ENCODE data around the gene NRXN3.

Gene NRXN3

GRCh38 chr14:79465651-79466050 is 1295.5 kb downstream of the NRXN3 start:
- DNase-seq: no peak

GRCh38 chr14:79466938-79467527 is 1296.9 kb downstream of the NRXN3 start:
- no peak for DNase-seq

- no peak for DNase-seq
These were observed 1297.7 kb downstream of the NRXN3 start for GRCh38 chr14:79467835-79468234.

- DNase-seq: no peak
These were observed 1298.3 kb downstream of the NRXN3 start for GRCh38 chr14:79468486-79468885.

- DNase-seq: no peak
These were observed 1303.5 kb downstream of the NRXN3 start for GRCh38 chr14:79473651-79474050.

GRCh38 chr14:79475887-79476532 is 1305.8 kb downstream of the NRXN3 start:
- DNase-seq: no peak

- no peak for DNase-seq
These were observed 1306.4 kb downstream of the NRXN3 start for GRCh38 chr14:79476552-79476951.

- DNase-seq: no peak
These were observed 1310.0 kb downstream of the NRXN3 start for GRCh38 chr14:79480212-79480611.

- DNase-seq: no peak
These were observed 1312.7 kb downstream of the NRXN3 start for GRCh38 chr14:79482825-79483224.

- DNase-seq: no peak
These were observed 1313.6 kb downstream of the NRXN3 start for GRCh38 chr14:79483477-79484388.

- no peak for DNase-seq
These were observed 1317.5 kb downstream of the NRXN3 start for GRCh38 chr14:79487632-79488031.

- DNase-seq: no peak
These were observed 1321.0 kb downstream of the NRXN3 start for GRCh38 chr14:79491161-79491560.

GRCh38 chr14:79493081-79493645 is 1323.0 kb downstream of the NRXN3 start:
- no peak for DNase-seq

- no peak for DNase-seq
These were observed 1326.5 kb downstream of the NRXN3 start for GRCh38 chr14:79496701-79497100.

- DNase-seq: no peak
These were observed 1330.3 kb downstream of the NRXN3 start for GRCh38 chr14:79500489-79500888.

- DNase-seq: no peak
These were observed 1332.1 kb downstream of the NRXN3 start for GRCh38 chr14:79502136-79502750.

- DNase-seq: no peak
These were observed 1332.6 kb downstream of the NRXN3 start for GRCh38 chr14:79502751-79503148.

- no peak for DNase-seq
These were observed 1340.5 kb downstream of the NRXN3 start for GRCh38 chr14:79510659-79511058.

- DNase-seq: no peak
These were observed 1341.0 kb downstream of the NRXN3 start for GRCh38 chr14:79511146-79511545.

GRCh38 chr14:79513446-79513845 is 1343.3 kb downstream of the NRXN3 start:
- DNase-seq: no peak

- DNase-seq: no peak
These were observed 1344.5 kb downstream of the NRXN3 start for GRCh38 chr14:79514700-79515099.

- no peak for DNase-seq
These were observed 1345.0 kb downstream of the NRXN3 start for GRCh38 chr14:79515158-79515557.

GRCh38 chr14:79516009-79516408 is 1345.8 kb downstream of the NRXN3 start:
- no peak for DNase-seq
